Measurements from ENCODE around the gene ARL14EPL. TPM values are rescaled to one million over a fixed set of nuclear protein-coding genes. Genes with fewer than 3 reads are reported as not detected.

The ARL14EPL gene
- total and polyA plus RNA-seq, 8 donors = not detected

GRCh38 chr5:116045821-116046220 lies 13.5 kb downstream of the ARL14EPL start:
- Histone ChIP-seq H3K36me3 (no peaks in the 10 kb centered on the region), H3K4me3 (no peak overlapping the region), H3K9me3 (no peaks in the 10 kb centered on the region), H3K27me3 (no peaks in the 10 kb centered on the region), H3K4me1 (no peaks in the 10 kb centered on the region), H3K27ac (no peak overlapping the region)
- TF ChIP-seq, protein P1, sequence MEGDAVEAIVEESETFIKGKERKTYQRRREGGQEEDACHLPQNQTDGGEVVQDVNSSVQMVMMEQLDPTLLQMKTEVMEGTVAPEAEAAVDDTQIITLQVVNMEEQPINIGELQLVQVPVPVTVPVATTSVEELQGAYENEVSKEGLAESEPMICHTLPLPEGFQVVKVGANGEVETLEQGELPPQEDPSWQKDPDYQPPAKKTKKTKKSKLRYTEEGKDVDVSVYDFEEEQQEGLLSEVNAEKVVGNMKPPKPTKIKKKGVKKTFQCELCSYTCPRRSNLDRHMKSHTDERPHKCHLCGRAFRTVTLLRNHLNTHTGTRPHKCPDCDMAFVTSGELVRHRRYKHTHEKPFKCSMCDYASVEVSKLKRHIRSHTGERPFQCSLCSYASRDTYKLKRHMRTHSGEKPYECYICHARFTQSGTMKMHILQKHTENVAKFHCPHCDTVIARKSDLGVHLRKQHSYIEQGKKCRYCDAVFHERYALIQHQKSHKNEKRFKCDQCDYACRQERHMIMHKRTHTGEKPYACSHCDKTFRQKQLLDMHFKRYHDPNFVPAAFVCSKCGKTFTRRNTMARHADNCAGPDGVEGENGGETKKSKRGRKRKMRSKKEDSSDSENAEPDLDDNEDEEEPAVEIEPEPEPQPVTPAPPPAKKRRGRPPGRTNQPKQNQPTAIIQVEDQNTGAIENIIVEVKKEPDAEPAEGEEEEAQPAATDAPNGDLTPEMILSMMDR (IDR thresholded peaks at IDR 0.05) = no peak
- DNase-seq (no peak), ATAC-seq (no peak)
- intact Hi-C loops (cut with DNase I) = no loop called here

GRCh38 chr5:116046261-116046660 lies 14.0 kb downstream of the ARL14EPL start:
- no peak overlapping the region for H3K4me3 ChIP-seq
- ATAC-seq (no peak), DNase-seq (no peak)
- H3K27me3 ChIP-seq = no peaks in the 10 kb centered on the region
- no peaks in the 10 kb centered on the region for H3K36me3 ChIP-seq
- intact Hi-C loops (cut with DNase I) = no loop called here
- TF ChIP-seq, protein P1 (IDR thresholded peaks at IDR 0.05) = no peak
- H3K9me3 ChIP-seq = no peaks in the 10 kb centered on the region
- no peak overlapping the region for H3K27ac ChIP-seq
- H3K4me1 ChIP-seq = no peaks in the 10 kb centered on the region

DNA sequence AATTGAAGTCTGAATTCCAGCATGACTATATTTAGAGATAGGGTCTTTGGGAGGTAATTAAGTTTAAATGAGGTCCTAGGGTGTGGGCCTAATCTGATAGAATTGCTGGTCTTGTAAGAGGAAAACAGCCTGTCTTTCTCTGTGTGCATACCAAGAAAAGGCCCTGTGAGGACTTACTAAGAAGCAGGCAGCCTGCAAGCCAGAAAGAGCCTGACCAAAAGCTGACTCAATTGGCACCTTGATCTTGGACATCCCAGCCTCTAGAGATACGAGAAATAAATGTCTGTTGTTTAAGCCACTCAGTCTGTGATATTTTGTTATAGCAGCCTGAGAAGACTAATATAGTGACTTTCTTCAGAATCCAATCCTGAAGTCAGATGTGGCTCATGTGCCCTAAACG lies 14.6 kb downstream of the ARL14EPL start:
- Histone ChIP-seq H3K9me3 (no peaks in the 10 kb centered on the region), H3K27ac (no peak overlapping the region), H3K27me3 (no peaks in the 10 kb centered on the region), H3K4me1 (no peaks in the 10 kb centered on the region), H3K4me3 (no peak overlapping the region), H3K36me3 (no peaks in the 10 kb centered on the region)
- TF ChIP-seq, protein P1 (IDR thresholded peaks at IDR 0.05) = no peak
- intact Hi-C loops (cut with DNase I) = no loop called here
- ATAC-seq = no peak
- no peak for DNase-seq

DNA sequence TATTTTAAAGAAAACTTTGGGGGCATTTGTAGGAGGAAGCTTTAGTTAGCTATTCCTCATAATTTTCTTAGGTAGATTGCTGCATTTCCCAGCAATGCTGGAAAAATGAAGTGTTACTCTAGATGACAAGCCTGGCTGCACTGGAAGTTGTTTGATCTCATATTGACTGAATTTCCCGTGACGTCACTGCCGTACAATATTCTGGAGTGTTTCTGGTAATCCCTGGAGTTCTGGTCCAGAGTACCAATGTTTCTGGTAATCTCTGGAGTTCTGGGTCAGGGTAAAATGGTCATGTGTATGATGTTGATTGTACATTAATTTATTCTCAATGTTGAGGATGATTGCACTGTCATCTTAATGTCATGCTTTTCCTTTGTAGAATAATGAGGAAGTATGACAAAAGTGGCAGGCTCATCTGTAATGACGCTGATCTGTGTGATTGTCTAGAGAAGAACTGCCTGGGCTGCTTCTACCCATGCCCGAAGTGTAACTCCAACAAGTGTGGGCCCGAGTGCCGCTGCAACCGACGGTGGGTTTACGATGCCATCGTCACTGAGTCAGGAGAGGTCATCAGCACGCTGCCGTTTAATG lies 26.2 kb downstream of the ARL14EPL start:
- TF ChIP-seq, protein P1 (IDR thresholded peaks at IDR 0.05) = no peak
- Histone ChIP-seq H3K9me3 (no peaks in the 10 kb centered on the region), H3K36me3 (no peaks in the 10 kb centered on the region), H3K4me3 (no peak overlapping the region), H3K4me1 (no peaks in the 10 kb centered on the region), H3K27ac (no peak overlapping the region), H3K27me3 (peaks cover 0 to 13% of the 10 kb centered on the region in 2 donors)
- intact Hi-C loops (cut with DNase I) = no loop called here
- ATAC-seq (no peak), DNase-seq (no peak)

DNA sequence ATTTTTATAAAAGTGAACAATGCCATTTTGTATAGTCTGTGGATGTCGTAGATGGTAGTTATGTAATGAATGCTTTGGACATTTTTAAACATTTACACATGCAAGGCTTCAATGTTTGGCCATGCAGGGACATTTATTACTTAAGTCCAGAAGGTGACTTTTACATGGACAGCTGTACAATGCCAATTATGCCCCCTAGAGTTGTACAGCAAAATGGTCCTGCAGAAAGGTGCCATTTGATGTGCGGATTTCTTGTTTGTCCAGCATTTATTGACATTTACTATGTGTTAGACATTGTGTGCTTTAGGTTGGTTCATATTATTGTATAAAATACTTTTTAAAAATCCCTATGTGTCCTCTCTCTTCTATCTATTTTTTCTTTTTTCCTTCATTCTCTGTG lies 30.1 kb downstream of the ARL14EPL start:
- ATAC-seq = no peak
- H3K27ac ChIP-seq = no peak overlapping the region
- no peaks in the 10 kb centered on the region for H3K4me1 ChIP-seq
- TF ChIP-seq, protein P1 (IDR thresholded peaks at IDR 0.05) = no peak
- peaks cover 0 to 13% of the 10 kb centered on the region in 2 donors for H3K27me3 ChIP-seq
- intact Hi-C loops (cut with DNase I) = no loop called here
- no peaks in the 10 kb centered on the region for H3K36me3 ChIP-seq
- no peak for DNase-seq
- no peak overlapping the region for H3K4me3 ChIP-seq
- H3K9me3 ChIP-seq = no peaks in the 10 kb centered on the region

Measured in left lung (tissue), 10 donors.